Endothelial cell of umbilical vein (primary cell): Measurements from ENCODE around the gene SIRT5.

Experiments used
- CTCF ChIP-seq, 2 donors: IDR thresholded peaks; 1 replicate in 1 of 2; 2 replicates in 1 of 2; pipeline ENCODE4 v1.5.1; 2011; ENCODE audit warnings: low read length in 2 of 2, mild to moderate bottlenecking in 2 of 2, moderate library complexity in 2 of 2, control low read depth in 1 of 2, inconsistent platforms in 1 of 2, low read depth in 1 of 2; ENCODE audit not compliant: insufficient read depth in 1 of 2; ENCODE audit errors: extremely low read depth in 1 of 2
- EZH2 ChIP-seq: IDR thresholded peaks from 2 replicates; pipeline ENCODE4 v1.6.1; 2012; ENCODE audit warnings: borderline replicate concordance, low read depth, mild to moderate bottlenecking, moderate library complexity, low read length, inconsistent platforms; ENCODE audit not compliant: severe bottlenecking
- JUN ChIP-seq: IDR thresholded peaks from 2 replicates; pipeline ENCODE4 v1.6.1; 2011; ENCODE audit warnings: borderline replicate concordance, low read depth; ENCODE audit not compliant: insufficient read length, insufficient read depth
- MAX ChIP-seq: IDR thresholded peaks from 2 replicates; pipeline ENCODE4 v1.6.1; 2011; ENCODE audit not compliant: insufficient read depth, insufficient read length
- MYC ChIP-seq: IDR thresholded peaks from one replicate; pipeline ENCODE4 v1.6.1; 2011; ENCODE audit warnings: mild to moderate bottlenecking, low read depth, low read length
- POLR2A ChIP-seq: IDR thresholded peaks from 2 replicates; pipeline ENCODE4 v1.6.1; 2012; ENCODE audit warnings: low read depth, mild to moderate bottlenecking, control low read depth, low read length
- POLR2AphosphoS5 ChIP-seq: IDR thresholded peaks from 2 replicates; pipeline ENCODE4 v1.6.1; 2012; ENCODE audit warnings: low read depth, mild to moderate bottlenecking, control low read depth, low read length, moderate library complexity; ENCODE audit not compliant: insufficient read depth

GRCh38 chr6:13641315-13641714 is 66.9 kb downstream of the SIRT5 start:
- TF ChIP-seq CTCF (IDR thresholded peaks at IDR 0.05; ENCODE audit: extremely low read depth in 1 of 2, insufficient read depth in 1 of 2, low read depth in 1 of 2, low read length in 2 of 2), result no peak
- no peak for TF ChIP-seq POLR2AphosphoS5
- no peak for TF ChIP-seq EZH2
- TF ChIP-seq POLR2A, result no peak
- no peak for TF ChIP-seq MAX
- TF ChIP-seq MYC, result no peak
- no peak for TF ChIP-seq JUN
